Ovary (tissue), 9 donors: Measurements from ENCODE around the gene CENPU. TPM values are rescaled to one million over a fixed set of nuclear protein-coding genes. Genes with fewer than 3 reads are reported as not detected.
"Not testable (repeated sequence)": the region's sequence is repeated elsewhere in the genome, so short reads cannot be mapped to it uniquely, and the experiment has no call there.

Experiments used
- DNase-seq, 5 donors: peaks; one replicate each; pipeline ENCODE4 v3.0.0-alpha.2; 2019 to 2020
- H3K27ac ChIP-seq, 2 donors: fragments of 200-600 bp; one replicate each; pipeline versions ENCODE4 v1.5.1 to v1.8.0; 2019 to 2022
- H3K27me3 ChIP-seq: fragments of 200-600 bp; one replicate; pipeline ENCODE4 v1.8.0; 2022
- H3K36me3 ChIP-seq: fragments of 200-600 bp; sonication (generic); one replicate; pipeline ENCODE4 v1.5.1; 2019
- H3K4me1 ChIP-seq: one replicate; pipeline ENCODE4 v1.8.1; 2013; ENCODE audit warnings: mild to moderate bottlenecking, moderate library complexity; ENCODE audit not compliant: insufficient read depth
- H3K4me3 ChIP-seq: fragments of 200-600 bp; sonication (generic); one replicate; pipeline ENCODE4 v1.5.1; 2017
- H3K9me3 ChIP-seq, 2 donors: fragments of 200-600 bp in 1 of 2; sonication (generic) in 1 of 2; one replicate each; pipeline versions ENCODE4 v1.5.1 to v1.8.1; 2013 to 2019; ENCODE audit warnings: mild to moderate bottlenecking in 1 of 2, moderate library complexity in 1 of 2
- CTCF ChIP-seq, 3 donors: fragments of 450-650 bp in 2 of 3; fragments of 200-600 bp in 1 of 3; IDR thresholded peaks; one replicate each; pipeline versions ENCODE4 v1.5.1 to v1.8.0; 2016 to 2022; ENCODE audit warnings: antibody characterized with exemption in 3 of 3, mild to moderate bottlenecking in 1 of 3
- EP300 ChIP-seq: sonication (generic); formaldehyde crosslinking; IDR thresholded peaks from one replicate; pipeline ENCODE4 v1.6.1; 2017; ENCODE audit warnings: antibody characterized with exemption
- POLR2A ChIP-seq: fragments of 450-650 bp; IDR thresholded peaks from one replicate; pipeline ENCODE4 v1.6.1; 2017; ENCODE audit warnings: antibody characterized with exemption, mild to moderate bottlenecking, moderate library complexity
- WGBS, 3 donors: extraction: QIAGEN DNeasy Blood & Tissue Kit in 1 of 3; methylation state at CpG; one replicate each; pipeline versions ENCODE4 v1.1.5 to v1.1.7; 2013 to 2017; 5-methylcytosine and 5-hydroxymethylcytosine counted together
- intact Hi-C, 4 donors: fragments of 100-400 bp; cut with DNase I; formaldehyde crosslinking; loops; one replicate each; pipeline versions ENCODE4 v1.11.0 to v1.15.1; 2022 to 2023
- polyA plus RNA-seq, 2 donors: library from polyadenylated mRNA; stranded (reverse); fragments of 200-250 nt in 1 of 2; fragments of 350-450 nt in 1 of 2; fragmentation: Illumina TruSeq in 1 of 2; extraction: RNeasy Lipid Tissue Mini Kit (QIAGEN cat#74804) in 1 of 2; gene quantifications; one replicate each; pipeline ENCODE4 v1.2.3, GENCODE V29; 2013 to 2014
- total RNA-seq, 7 donors: library from RNA; depleted of rRNA in 2 of 7; stranded (reverse); fragments of >200 nt in 2 of 7; fragmentation: NEBNext Ultra II Directional in 3 of 7; extraction: Animal tissue kit (Norgen Biotek cat#: 25700) in 3 of 7; gene quantifications; one replicate each; pipeline versions ENCODE4 v1.1.0 to v1.2.4, GENCODE V29; 2016 to 2023
- donor health status: DM: no; HTN: no; CAD: no; lungs with moderate emphysema.
- donor health status: DM: no; HTN: no; CAD: no.
- donor health status: Bipolar disorder and iron deficiency.
- donor health status: DM: yes; HTN: yes; CAD: no.
- donor health status: DM: no; HTN: no; CAD: no.
- donor health status: DM: yes; HTN: yes; CAD: no.

The CENPU gene
- total and polyA plus RNA-seq, 9 donors, result 0.34 to 3.4 (median 0.94) TPM

DNA sequence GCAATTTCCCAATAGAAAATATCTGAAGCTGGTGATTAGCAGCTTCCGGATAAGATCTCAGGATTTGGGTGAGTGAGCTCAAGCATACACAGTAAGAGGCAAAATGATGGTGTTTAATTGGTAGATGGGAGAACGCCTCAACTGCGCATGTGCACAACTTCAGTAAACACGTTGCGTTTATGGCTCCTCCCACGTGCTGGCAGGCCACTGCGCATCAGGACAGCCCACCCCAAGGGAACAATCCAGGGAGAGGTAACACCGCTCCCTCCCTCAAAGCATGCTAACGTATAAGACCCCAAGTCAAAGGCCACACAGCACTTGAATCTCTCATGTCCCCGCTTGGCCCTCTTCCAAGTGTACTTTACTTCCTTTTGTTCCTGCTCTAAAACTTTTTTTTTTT, 10.3 kb upstream of the CENPU start:
- 91 to 93% (median 91%) methylated on average over 10 of the region's 10 CpGs for WGBS, 3 donors
- DNase-seq, result no peak
- no peaks in the 10 kb centered on the region for H3K36me3 ChIP-seq
- H3K27ac ChIP-seq, result no peak overlapping the region
- intact Hi-C loops, result loop anchor here in 1 of 4 donors (10.0 kb wide), 1 partner anchor 261 kb away; no protein-coding TSS in a partner anchor
- no peak overlapping the region for H3K4me3 ChIP-seq
- peaks cover 10% of the 10 kb centered on the region for H3K4me1 ChIP-seq
- TF ChIP-seq CTCF (IDR thresholded peaks at IDR 0.05) (no peak), POLR2A (no peak), EP300 (no peak)
- H3K9me3 ChIP-seq, result no peaks in the 10 kb centered on the region
- no peaks in the 10 kb centered on the region for H3K27me3 ChIP-seq

GRCh38 chr4:184743650-184744049, 9.8 kb upstream of the CENPU start:
- WGBS, 3 donors, result 86 to 92% (median 90%) methylated on average over 4 of the region's 4 CpGs
- no peak for DNase-seq

GRCh38 chr4:184741651-184742050, 7.8 kb upstream of the CENPU start:
- H3K9me3 ChIP-seq, H3K4me1 ChIP-seq, H3K36me3 ChIP-seq, H3K27ac ChIP-seq, H3K27me3 ChIP-seq, H3K4me3 ChIP-seq, DNase-seq: not testable (repeated sequence)
- 67 to 74% (median 68%) methylated on average over 1 of the region's 1 CpG for WGBS, 3 donors
- intact Hi-C loops, result loop anchor here in 1 of 4 donors (10.0 kb wide), 1 partner anchor 263 kb away; no protein-coding TSS in a partner anchor

More at GRCh38 chr4:184743650-184744049, 9.8 kb upstream of the CENPU start:
- H3K27me3 ChIP-seq, result no peaks in the 10 kb centered on the region
- H3K4me3 ChIP-seq, result no peak overlapping the region
- intact Hi-C loops, result loop anchor here in 1 of 4 donors (10.0 kb wide), 1 partner anchor 261 kb away; no protein-coding TSS in a partner anchor
- H3K27ac ChIP-seq, result no peak overlapping the region
- H3K4me1 ChIP-seq, result peaks cover 10% of the 10 kb centered on the region
- H3K36me3 ChIP-seq, result no peaks in the 10 kb centered on the region
- H3K9me3 ChIP-seq, result no peaks in the 10 kb centered on the region
- no peak for TF ChIP-seq EP300
- TF ChIP-seq POLR2A, result no peak
- no peak for TF ChIP-seq CTCF (IDR thresholded peaks at IDR 0.05)

DNA sequence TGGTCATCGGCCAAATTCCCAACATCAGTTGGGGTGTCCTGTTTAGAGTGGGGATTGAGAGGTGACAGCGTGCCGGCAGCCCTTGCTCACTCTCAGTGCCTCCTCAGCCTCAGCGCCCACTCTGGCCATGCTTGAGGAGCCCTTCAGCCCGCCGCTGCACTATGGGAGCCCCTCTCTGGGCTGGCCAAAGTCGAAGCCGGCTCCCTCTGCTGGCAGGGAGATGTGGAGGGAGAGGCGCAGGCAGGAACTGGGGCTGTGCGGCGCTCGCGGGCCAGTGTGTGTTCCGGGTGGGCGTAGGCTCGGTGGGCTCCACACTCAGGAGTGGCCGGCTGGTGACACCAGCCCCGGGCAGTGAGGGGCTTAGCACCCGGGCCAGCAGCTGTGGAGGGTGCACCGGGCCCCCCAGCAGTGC, 7.1 kb upstream of the CENPU start:
- no peak overlapping the region for H3K27ac ChIP-seq
- WGBS, 3 donors, result 96 to 98% (median 97%) methylated on average over 20 of the region's 20 CpGs
- H3K36me3 ChIP-seq, result no peaks in the 10 kb centered on the region
- no peak for DNase-seq
- H3K27me3 ChIP-seq, result no peaks in the 10 kb centered on the region
- intact Hi-C loops, result loop anchor here in 1 of 4 donors (10.0 kb wide), 1 partner anchor 264 kb away; no protein-coding TSS in a partner anchor
- no peak for TF ChIP-seq EP300
- no peak for TF ChIP-seq CTCF (IDR thresholded peaks at IDR 0.05)
- TF ChIP-seq POLR2A, result no peak
- H3K9me3 ChIP-seq, result no peaks in the 10 kb centered on the region
- H3K4me1 ChIP-seq, result peaks cover 2% of the 10 kb centered on the region
- H3K4me3 ChIP-seq, result no peak overlapping the region

GRCh38 chr4:184739575-184739974, 5.7 kb upstream of the CENPU start:
- H3K4me1 ChIP-seq, H3K27me3 ChIP-seq, H3K9me3 ChIP-seq, intact Hi-C loops, DNase-seq, H3K36me3 ChIP-seq, H3K4me3 ChIP-seq, H3K27ac ChIP-seq: not testable (repeated sequence)
- WGBS, 3 donors, result 60 to 77% (median 63%) methylated on average over 1 of the region's 1 CpG
